Psoas muscle (tissue), 8 donors: ENCODE measurements around the gene SF3A1. TPM values are rescaled to one million over a fixed set of nuclear protein-coding genes. Genes with fewer than 3 reads are reported as not detected.

Experiments used
- ATAC-seq, 4 donors: fragments of 200-7000 bp; cut with Tn5 transposase; one replicate each; pipeline ENCODE4 v1.9.1; 2020; ENCODE audit warnings: moderate library complexity in 3 of 4, mild to moderate bottlenecking in 2 of 4
- DNase-seq, 2 donors: peaks; one replicate each; pipeline ENCODE4 v3.0.0-alpha.2; 2020
- H3K27ac ChIP-seq: fragments of 200-600 bp; one replicate; pipeline ENCODE4 v1.8.0; 2022
- H3K27me3 ChIP-seq, 3 donors: fragments of 200-600 bp in 1 of 3; one replicate each; pipeline versions ENCODE4 v1.6.1 to v1.8.0; 2013 to 2022; ENCODE audit warnings: low read length in 2 of 3, mild to moderate bottlenecking in 2 of 3, moderate library complexity in 1 of 3; ENCODE audit not compliant: insufficient read depth in 3 of 3
- H3K36me3 ChIP-seq, 2 donors: fragments of 200-600 bp in 1 of 2; one replicate each; pipeline versions ENCODE4 v1.6.1 to v1.8.0; 2013 to 2022; ENCODE audit warnings: low read depth in 1 of 2, mild to moderate bottlenecking in 1 of 2, moderate library complexity in 1 of 2; ENCODE audit not compliant: insufficient read depth in 1 of 2
- H3K4me1 ChIP-seq: fragments of 200-600 bp; one replicate; pipeline ENCODE4 v1.8.0; 2022
- H3K4me3 ChIP-seq: fragments of 200-600 bp; one replicate; pipeline ENCODE4 v1.8.0; 2022; ENCODE audit warnings: mild to moderate bottlenecking
- H3K9me3 ChIP-seq: fragments of 200-600 bp; one replicate; pipeline ENCODE4 v1.8.0; 2022
- CTCF ChIP-seq: fragments of 200-600 bp; IDR thresholded peaks from one replicate; pipeline ENCODE4 v1.8.0; 2022; ENCODE audit warnings: antibody characterized with exemption
- WGBS, 3 donors: extraction: QIAGEN DNeasy Blood & Tissue Kit; methylation state at CpG; one replicate each; pipeline versions ENCODE4 v1.1.6 to v1.1.7; 2013; 5-methylcytosine and 5-hydroxymethylcytosine counted together
- intact Hi-C, 2 donors: fragments of 100-400 bp; cut with DNase I; formaldehyde crosslinking; loops; one replicate each; pipeline versions ENCODE4 v1.11.0 to v1.14.2; 2022
- polyA plus RNA-seq, 3 donors: library from polyadenylated mRNA; stranded (reverse); fragments of 200-250 nt; gene quantifications; one replicate each; pipeline ENCODE4 v1.2.3, GENCODE V29; 2013
- total RNA-seq, 4 donors: library from RNA; stranded (reverse); fragmentation: NEBNext Ultra II Directional in 2 of 4; extraction: Animal tissue kit (Norgen Biotek cat#: 25700) in 2 of 4; gene quantifications; one replicate each; pipeline versions ENCODE4 v1.2.1 to v1.2.4, GENCODE V29; 2021 to 2023
- donor health status: healthy with polysubstance abuse.
- donor health status: DM: no; HTN: no; CAD: no; lungs with moderate emphysema.
- donor health status: Bipolar disorder and iron deficiency.
- donor health status: healthy.
- donor health status: DM: yes; HTN: yes; CAD: no.
- donor health status: DM: no; HTN: no; CAD: no.
- donor health status: DM: no; HTN: no; CAD: no.
- donor health status: DM: yes; HTN: yes; CAD: no.

SF3A1 gene
- total and polyA plus RNA-seq, 7 donors, result 21.6 to 146 (median 107) TPM

GRCh38 chr22:30287648-30288418 is 68.9 kb downstream of the SF3A1 start:
- DNase-seq (peak; percentile 83 to 90), ATAC-seq (peak; percentile 27 to 45 (median 34))
- Histone ChIP-seq H3K4me3 (peak overlapping the region; percentile 94), H3K27ac (peak overlapping the region; percentile 46), H3K4me1 (peaks cover 22% of the 10 kb centered on the region), H3K9me3 (no peaks in the 10 kb centered on the region), H3K27me3 (no peaks in the 10 kb centered on the region), H3K36me3 (peaks cover 0 to 6% of the 10 kb centered on the region in 2 donors)
- 8 to 9% (median 8%) methylated on average over 5 of the region's 5 CpGs for WGBS, 3 donors
- intact Hi-C loops, result loop anchor here (1.0 to 2.0 kb wide), 5 partner anchors 25 to 179 kb away; partner anchors contain the start of genes RNF215 (in 2 of the 2) and SF3A1 (in 1 of the 2)
- peak; percentile 71 for TF ChIP-seq CTCF

DNA sequence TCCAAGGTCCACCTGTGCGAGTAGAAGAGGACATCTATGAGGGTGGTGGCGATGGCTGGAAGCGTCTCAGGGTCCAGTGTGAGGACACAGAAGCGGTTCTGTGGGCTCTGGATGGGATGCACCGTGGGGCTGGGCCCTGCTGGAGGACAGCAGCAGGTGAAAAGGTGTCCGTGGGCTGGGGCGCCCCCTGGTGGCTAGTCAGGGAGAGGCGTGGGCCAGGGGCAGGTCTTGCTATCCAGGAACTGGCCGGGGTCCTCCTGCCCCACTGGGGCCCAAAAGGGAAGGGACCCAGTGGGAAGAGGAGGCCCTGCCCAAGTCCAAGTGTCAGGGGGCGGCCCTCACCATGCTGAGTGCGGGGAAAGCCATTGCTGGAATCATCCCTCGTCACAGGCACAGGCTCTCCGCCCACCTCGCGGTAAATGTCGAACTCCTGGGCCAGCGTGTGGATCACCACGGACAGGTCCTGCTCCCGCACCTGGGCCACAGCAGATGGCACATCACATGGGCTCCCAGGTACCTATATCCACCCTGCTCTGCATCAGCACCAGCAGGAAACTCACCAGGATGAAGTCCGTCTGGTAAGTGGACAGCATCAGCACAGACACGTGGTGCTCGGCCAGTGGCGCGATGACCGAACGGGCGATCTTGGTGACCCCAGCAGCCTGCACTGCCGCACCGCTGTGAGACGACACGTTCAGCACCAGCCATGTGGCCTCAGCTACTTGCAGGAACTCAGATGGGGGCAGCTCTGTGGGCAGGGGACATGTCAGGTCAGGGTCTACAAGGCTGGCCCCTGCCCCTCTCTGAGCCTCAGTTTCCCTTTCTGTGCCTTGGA is 69.7 kb downstream of the SF3A1 start:
- peaks cover 22% of the 10 kb centered on the region for H3K4me1 ChIP-seq
- WGBS, 3 donors, result 64 to 72% (median 72%) methylated on average over 26 to 31 of the region's 31 CpGs
- intact Hi-C loops, result loop anchor here in 1 of 2 donors (1.0 to 2.0 kb wide), 3 partner anchors 24 to 178 kb away; partner anchors contain the start of gene RNF215

DNA sequence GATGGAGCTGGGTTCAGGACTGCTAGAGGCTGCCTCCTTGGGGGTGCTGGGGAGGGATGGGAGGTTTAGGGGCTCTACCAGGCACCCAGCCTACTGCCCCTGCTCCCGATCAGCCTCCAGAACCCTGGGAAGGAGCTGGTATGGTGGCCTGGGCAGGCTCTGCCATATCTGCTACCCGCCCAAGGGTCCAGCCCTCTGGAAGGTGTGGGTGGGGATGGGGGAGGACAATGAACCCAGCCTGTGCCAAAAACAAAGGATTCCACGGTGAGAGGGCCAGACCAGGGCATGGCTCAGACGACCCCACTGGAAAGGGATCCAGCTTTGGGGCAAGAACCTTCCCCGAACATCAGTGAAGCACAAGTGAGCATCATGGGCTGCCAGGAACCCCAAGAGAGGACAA is 70.4 kb downstream of the SF3A1 start:
- no peak for ATAC-seq
- no peak for DNase-seq
- Histone ChIP-seq H3K36me3 (peaks cover 0 to 5% of the 10 kb centered on the region in 2 donors), H3K27ac (no peak overlapping the region), H3K27me3 (no peaks in the 10 kb centered on the region), H3K4me1 (peaks cover 21% of the 10 kb centered on the region), H3K4me3 (no peak overlapping the region), H3K9me3 (no peaks in the 10 kb centered on the region)
- intact Hi-C loops, result loop anchor here in 1 of 2 donors (2.0 kb wide), 1 partner anchor 178 kb away; no protein-coding TSS in a partner anchor
- WGBS, 3 donors, result 75 to 82% (median 77%) methylated on average over 5 of the region's 5 CpGs
- no peak for TF ChIP-seq CTCF

More for the DNA sequence above, 69.7 kb downstream of the SF3A1 start:
- TF ChIP-seq CTCF, result peak; percentile 75
- no peak overlapping the region for H3K4me3 ChIP-seq
- H3K36me3 ChIP-seq, result peaks cover 0 to 5% of the 10 kb centered on the region in 2 donors
- no peaks in the 10 kb centered on the region for H3K9me3 ChIP-seq
- ATAC-seq, result no peak
- H3K27ac ChIP-seq, result no peak overlapping the region
- H3K27me3 ChIP-seq, result no peaks in the 10 kb centered on the region
- peak; percentile 69 to 82 for DNase-seq

DNA sequence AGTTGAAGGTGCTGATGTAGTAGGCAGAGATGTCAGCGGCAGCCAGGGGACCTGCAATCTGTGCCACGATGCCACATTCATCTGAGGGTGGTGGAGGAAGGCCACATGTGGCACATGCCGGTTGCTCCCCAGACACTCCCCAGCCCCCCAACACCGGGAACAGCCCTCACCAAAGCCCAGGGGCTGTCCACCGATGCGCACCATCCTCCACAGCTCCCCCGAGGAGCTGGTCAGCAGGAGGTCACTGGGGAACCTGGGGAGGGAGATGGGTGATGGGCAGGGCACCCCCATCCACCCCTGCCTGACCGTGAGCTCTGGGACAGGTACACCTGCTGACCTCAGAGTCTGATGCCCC is 70.9 kb downstream of the SF3A1 start:
- no peak for TF ChIP-seq CTCF
- ATAC-seq, result no peak
- intact Hi-C loops, result loop anchor here in 1 of 2 donors (2.0 kb wide), 1 partner anchor 177 kb away; no protein-coding TSS in a partner anchor

More for the DNA sequence above, 70.9 kb downstream of the SF3A1 start:
- Histone ChIP-seq H3K9me3 (no peaks in the 10 kb centered on the region), H3K27me3 (no peaks in the 10 kb centered on the region), H3K4me3 (no peak overlapping the region), H3K36me3 (peaks cover 0 to 5% of the 10 kb centered on the region in 2 donors), H3K4me1 (peaks cover 16% of the 10 kb centered on the region), H3K27ac (no peak overlapping the region)
- no peak for DNase-seq
- WGBS, 3 donors, result 88 to 89% (median 89%) methylated on average over 8 of the region's 8 CpGs
